B cell (primary cell): ENCODE results near the gene PLIN4. TPM values are rescaled to one million over a fixed set of nuclear protein-coding genes. Genes with fewer than 3 reads are reported as not detected.

Experiments used
- ATAC-seq: fragments of 200-7000 bp; cut with Tn5 transposase; one replicate; pipeline ENCODE4 v1.10.0; 2021; ENCODE audit warnings: low read depth, mild to moderate bottlenecking, moderate number of reproducible peaks, moderate library complexity
- CTCF ChIA-PET: fragments of 350-600 bp; sonication (Branson Sonifier 250); formaldehyde crosslinking; loops from one replicate; lab custom pipeline; 2021; ENCODE audit warnings: antibody characterized with exemption, inconsistent platforms; lab: Charles Lee
- POLR2A ChIA-PET: fragments of 350-600 bp; sonication (Branson Sonifier 250); formaldehyde crosslinking; loops from one replicate; lab custom pipeline; 2021; ENCODE audit warnings: antibody characterized with exemption; lab: Charles Lee
- DNase-seq: peaks from one replicate; pipeline ENCODE4 v3.0.0; 2013
- H2AFZ ChIP-seq: 2 replicates; pipeline ENCODE4 v1.6.1; 2012; ENCODE audit warnings: mild to moderate bottlenecking, low read depth, low read length; ENCODE audit not compliant: insufficient read depth, poor library complexity, severe bottlenecking
- H3K27ac ChIP-seq, 2 donors: 1 replicate in 1 of 2; 2 replicates in 1 of 2; pipeline ENCODE4 v1.5.1; 2012 to 2013; ENCODE audit warnings: low read length in 2 of 2, mild to moderate bottlenecking in 2 of 2, moderate library complexity in 1 of 2
- H3K27me3 ChIP-seq, 4 experiments: fragments of 200-600 bp in 1 of 4; sonication (generic) in 1 of 4; replicated peaks in 1 of 4; 1 replicate in 2 of 4; 2 replicates in 2 of 4; pipeline versions ENCODE4 v1.6.1 to v1.7.0; 2013 to 2016; ENCODE audit warnings: low read length in 3 of 4, mild to moderate bottlenecking in 2 of 4, mixed read lengths in 1 of 4, moderate library complexity in 1 of 4; ENCODE audit not compliant: insufficient read depth in 4 of 4, control insufficient read depth in 3 of 4; ENCODE audit errors: control extremely low read depth in 1 of 4
- H3K36me3 ChIP-seq, 2 experiments: replicated peaks in 1 of 2; 1 replicate in 1 of 2; 2 replicates in 1 of 2; pipeline versions ENCODE4 v1.6.1 to v1.7.1; 2013; ENCODE audit warnings: low read length in 1 of 2; ENCODE audit not compliant: insufficient read depth in 2 of 2, control insufficient read depth in 1 of 2; ENCODE audit errors: control extremely low read depth in 1 of 2, extremely low read depth in 1 of 2
- H3K4me1 ChIP-seq, 2 donors: fragments of 200-600 bp in 1 of 2; sonication (generic) in 1 of 2; 1 replicate in 1 of 2; 2 replicates in 1 of 2; pipeline versions ENCODE4 v1.5.1 to v1.6.1; 2013 to 2017; ENCODE audit warnings: low read length in 2 of 2; ENCODE audit not compliant: control insufficient read depth in 2 of 2, insufficient read depth in 2 of 2
- H3K4me2 ChIP-seq: replicated peaks from 2 replicates; pipeline ENCODE3; 2012; ENCODE audit warnings: mild to moderate bottlenecking, low read depth, low read length; ENCODE audit not compliant: poor library complexity, severe bottlenecking
- H3K4me3 ChIP-seq, 5 experiments: fragments of 200-600 bp in 1 of 5; sonication (generic) in 1 of 5; 1 replicate in 3 of 5; 2 replicates in 2 of 5; pipeline versions ENCODE4 v1.5.1 to v1.7.0; 2011 to 2016; ENCODE audit warnings: low read length in 4 of 5, mild to moderate bottlenecking in 4 of 5, low read depth in 2 of 5, control low read depth in 1 of 5, moderate library complexity in 1 of 5; ENCODE audit not compliant: insufficient read depth in 1 of 5; ENCODE audit errors: control extremely low read depth in 1 of 5, extremely low read depth in 1 of 5
- H3K79me2 ChIP-seq: fragments of 200-600 bp; sonication (generic); one replicate; pipeline ENCODE4 v1.6.0; 2016; ENCODE audit warnings: low read length; ENCODE audit not compliant: control insufficient read depth, insufficient read depth
- H3K9ac ChIP-seq: fragments of 200-600 bp; sonication (generic); 2 replicates; pipeline ENCODE4 v1.6.1; 2017; ENCODE audit warnings: mild to moderate bottlenecking, low read length, moderate library complexity
- H3K9me3 ChIP-seq, 3 donors: one replicate each; pipeline versions ENCODE4 v1.6.1 to v1.7.1; 2013; ENCODE audit warnings: low read length in 2 of 3; ENCODE audit not compliant: control insufficient read depth in 2 of 3, insufficient read depth in 1 of 3; ENCODE audit errors: control extremely low read depth in 1 of 3
- H4K20me1 ChIP-seq: 2 replicates; pipeline ENCODE4 v1.6.0; 2012; ENCODE audit warnings: mild to moderate bottlenecking, low read length; ENCODE audit not compliant: insufficient read depth, control insufficient read depth, poor library complexity, severe bottlenecking
- H3K27ac Mint-ChIP-seq: one replicate; pipeline ENCODE4 v1.8.0; 2021; ENCODE audit warnings: mixed read lengths
- H3K27me3 Mint-ChIP-seq: one replicate; pipeline ENCODE4 v1.8.0; 2021; ENCODE audit warnings: mixed read lengths
- H3K4me1 Mint-ChIP-seq: one replicate; pipeline ENCODE4 v1.8.0; 2021; ENCODE audit warnings: mixed read lengths
- H3K4me3 Mint-ChIP-seq: one replicate; pipeline ENCODE4 v1.8.0; 2021; ENCODE audit warnings: mixed read lengths
- H3K9me3 Mint-ChIP-seq: one replicate; pipeline ENCODE4 v1.8.0; 2022; ENCODE audit warnings: mixed read lengths; ENCODE audit not compliant: insufficient read depth
- CTCF ChIP-seq: fragments of 200-600 bp; IDR thresholded peaks from one replicate; pipeline ENCODE4 v1.8.0; 2022; ENCODE audit warnings: antibody characterized with exemption, mild to moderate bottlenecking
- EZH2 ChIP-seq: IDR thresholded peaks from 2 replicates; pipeline ENCODE4 v1.6.1; 2012; ENCODE audit warnings: borderline replicate concordance, low read depth, mild to moderate bottlenecking, moderate library complexity, low read length; ENCODE audit not compliant: insufficient read depth, poor library complexity, severe bottlenecking
- WGBS: methylation state at CpG from one replicate; pipeline ENCODE4 v1.1.5; 2013; ENCODE audit warnings: missing lambda C conversion rate; ENCODE audit not compliant: insufficient coverage; 5-methylcytosine and 5-hydroxymethylcytosine counted together
- intact Hi-C: fragments of 100-400 bp; cut with micrococcal nuclease; formaldehyde crosslinking; loops from one replicate; pipeline ENCODE4 v1.10.0; 2022
- polyA minus RNA-seq: library from RNA; depleted of rRNA, polyadenylated mRNA; stranded (reverse); fragments of >200 nt; gene quantifications from 2 replicates; pipeline ENCODE4 v1.2.3, GENCODE V29; 2012
- polyA plus RNA-seq: library from polyadenylated mRNA; depleted of rRNA; stranded (reverse); fragments of >200 nt; gene quantifications from 2 replicates; pipeline ENCODE4 v1.2.3, GENCODE V29; 2012
- total RNA-seq, 2 donors: library from RNA; stranded (reverse); fragments of 120-200 nt in 1 of 2; gene quantifications; 1 replicate in 1 of 2; 2 replicates in 1 of 2; pipeline versions ENCODE4 v1.2.3 to v1.2.4, GENCODE V29; 2013 to 2022

The PLIN4 gene, protein sequence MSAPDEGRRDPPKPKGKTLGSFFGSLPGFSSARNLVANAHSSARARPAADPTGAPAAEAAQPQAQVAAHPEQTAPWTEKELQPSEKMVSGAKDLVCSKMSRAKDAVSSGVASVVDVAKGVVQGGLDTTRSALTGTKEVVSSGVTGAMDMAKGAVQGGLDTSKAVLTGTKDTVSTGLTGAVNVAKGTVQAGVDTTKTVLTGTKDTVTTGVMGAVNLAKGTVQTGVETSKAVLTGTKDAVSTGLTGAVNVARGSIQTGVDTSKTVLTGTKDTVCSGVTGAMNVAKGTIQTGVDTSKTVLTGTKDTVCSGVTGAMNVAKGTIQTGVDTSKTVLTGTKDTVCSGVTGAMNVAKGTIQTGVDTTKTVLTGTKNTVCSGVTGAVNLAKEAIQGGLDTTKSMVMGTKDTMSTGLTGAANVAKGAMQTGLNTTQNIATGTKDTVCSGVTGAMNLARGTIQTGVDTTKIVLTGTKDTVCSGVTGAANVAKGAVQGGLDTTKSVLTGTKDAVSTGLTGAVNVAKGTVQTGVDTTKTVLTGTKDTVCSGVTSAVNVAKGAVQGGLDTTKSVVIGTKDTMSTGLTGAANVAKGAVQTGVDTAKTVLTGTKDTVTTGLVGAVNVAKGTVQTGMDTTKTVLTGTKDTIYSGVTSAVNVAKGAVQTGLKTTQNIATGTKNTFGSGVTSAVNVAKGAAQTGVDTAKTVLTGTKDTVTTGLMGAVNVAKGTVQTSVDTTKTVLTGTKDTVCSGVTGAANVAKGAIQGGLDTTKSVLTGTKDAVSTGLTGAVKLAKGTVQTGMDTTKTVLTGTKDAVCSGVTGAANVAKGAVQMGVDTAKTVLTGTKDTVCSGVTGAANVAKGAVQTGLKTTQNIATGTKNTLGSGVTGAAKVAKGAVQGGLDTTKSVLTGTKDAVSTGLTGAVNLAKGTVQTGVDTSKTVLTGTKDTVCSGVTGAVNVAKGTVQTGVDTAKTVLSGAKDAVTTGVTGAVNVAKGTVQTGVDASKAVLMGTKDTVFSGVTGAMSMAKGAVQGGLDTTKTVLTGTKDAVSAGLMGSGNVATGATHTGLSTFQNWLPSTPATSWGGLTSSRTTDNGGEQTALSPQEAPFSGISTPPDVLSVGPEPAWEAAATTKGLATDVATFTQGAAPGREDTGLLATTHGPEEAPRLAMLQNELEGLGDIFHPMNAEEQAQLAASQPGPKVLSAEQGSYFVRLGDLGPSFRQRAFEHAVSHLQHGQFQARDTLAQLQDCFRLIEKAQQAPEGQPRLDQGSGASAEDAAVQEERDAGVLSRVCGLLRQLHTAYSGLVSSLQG (N-terminal part only)
- total RNA-seq, result 0.05 and 0.07 TPM in 2 replicates
- 0.14 TPM for total RNA-seq (2013)
- polyA plus RNA-seq, result 0.04 TPM in 2 replicates
- 0.14 TPM in 1 of 2 replicates, not detected in the other for polyA minus RNA-seq

DNA sequence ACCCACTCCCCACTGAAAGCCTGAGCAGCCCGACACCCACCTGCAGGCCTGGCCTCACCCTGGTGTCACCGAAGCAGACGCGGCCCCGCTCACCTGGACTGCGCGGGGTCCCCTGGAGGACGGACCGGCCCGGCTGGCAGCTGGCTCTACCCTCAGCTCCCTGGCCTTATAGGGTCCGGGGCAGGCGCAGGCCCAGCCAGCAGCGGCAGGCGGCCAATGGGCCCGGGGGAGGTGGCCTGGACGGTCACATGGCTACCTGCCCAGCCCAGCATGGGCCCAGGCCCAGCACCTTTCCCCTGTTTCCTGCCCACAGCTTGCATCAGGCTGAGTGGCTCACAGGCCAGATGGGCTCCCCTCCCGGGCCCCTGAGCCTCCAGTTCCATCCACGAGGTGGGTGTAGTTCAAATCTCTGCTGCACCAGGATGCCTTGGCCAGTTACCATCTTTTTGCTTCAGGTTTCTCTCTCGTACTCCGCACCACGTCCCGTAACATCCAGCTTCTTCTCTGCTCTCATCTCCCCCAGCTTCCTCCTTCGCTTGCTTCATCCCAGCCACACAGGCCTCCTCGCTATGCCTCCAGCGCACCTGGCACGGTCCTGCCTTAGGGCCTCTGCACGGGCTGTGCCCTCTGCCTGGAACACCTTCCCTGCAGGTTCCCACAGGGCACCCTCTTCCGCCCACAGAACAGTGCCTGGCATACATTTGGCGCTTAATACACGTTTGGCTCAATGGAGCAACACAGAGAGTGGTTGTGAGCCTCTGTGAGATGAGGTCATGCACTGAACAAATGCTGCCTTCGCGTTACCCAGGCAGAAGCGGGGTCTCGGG is at the start of gene PLIN4:
Gene PLIN4 (minus strand): TSS at position 142 of the 827 bp plus-strand sequence. CDS start 214 bp downstream, outside the sequence.
- Histone ChIP-seq H3K9me3 (peaks cover 0 to 14% (median 0%) of the 10 kb centered on the region in 3 donors), H3K4me2 (no peak within 1 kb of the TSS), H3K27ac (no peak within 1 kb of the TSS), H4K20me1 (no peaks in the 10 kb centered on the region), H2AFZ (no peak within 1 kb of the TSS), H3K4me3 (no peak within 1 kb of the TSS), H3K27me3 (peaks cover 0 to 2% (median 0%) of the 10 kb centered on the region in 4 experiments), H3K36me3 (no peaks in the 10 kb centered on the region), H3K4me1 (no peaks in the 10 kb centered on the region), H3K79me2 (no peaks in the 10 kb centered on the region), H3K9ac (no peak within 1 kb of the TSS)
- intact Hi-C loops, result no loop called here
- Mint-ChIP-seq H3K9me3 (no peaks in the 10 kb centered on the region), H3K4me3 (no peak within 1 kb of the TSS), H3K4me1 (no peaks in the 10 kb centered on the region), H3K27ac (no peak within 1 kb of the TSS), H3K27me3 (peaks cover 3% of the 10 kb centered on the region)
- ATAC-seq, result no peak
- POLR2A ChIA-PET, result no interaction called here
- no peak for DNase-seq
- no peak for TF ChIP-seq CTCF
- TF ChIP-seq EZH2, result no peak
- WGBS, result 85% methylated on average over 30 of the region's 34 CpGs
- CTCF ChIA-PET, result no interaction called here
